A673 (cell line): ENCODE measurements around the gene PLSCR5. TPM values are rescaled to one million over a fixed set of nuclear protein-coding genes. Genes with fewer than 3 reads are reported as not detected.
A peak's percentile ranks its signal among the peaks of the same experiment; 100 is the strongest.

Experiments used
- BruUV-seq: library from RNA; stranded (reverse); fragments of 400-500 nt; replicated peaks from 2 replicates; lab custom pipeline; 2021; lab: Mats Ljungman, UMichigan
- CTCF ChIA-PET: fragments of 300-600 bp; sonication (Branson Sonifier 250); formaldehyde crosslinking; loops from one replicate; lab custom pipeline; 2022; ENCODE audit warnings: antibody characterized with exemption; lab: Charles Lee
- POLR2A ChIA-PET: fragments of 300-600 bp; sonication (Branson Sonifier 250); formaldehyde crosslinking; loops from one replicate; lab custom pipeline; 2022; ENCODE audit warnings: antibody characterized with exemption; ENCODE audit not compliant: low non-redundant PET; lab: Charles Lee
- DNase-seq: peaks from one replicate; pipeline ENCODE4 v3.0.0-alpha.2; 2015; ENCODE audit warnings: low spot score
- H3K27ac ChIP-seq: fragments of 200-600 bp; sonication (generic); 2 replicates; pipeline ENCODE4 v1.5.1; 2016; ENCODE audit warnings: mixed run types, low read depth, mild to moderate bottlenecking, mixed read lengths, antibody characterized with exemption, low read length; ENCODE audit not compliant: poor library complexity, severe bottlenecking
- H3K27me3 ChIP-seq: fragments of 200-600 bp; sonication (generic); replicated peaks from 2 replicates; pipeline ENCODE4 v1.6.1; 2017; ENCODE audit warnings: mixed run types, low read depth, mild to moderate bottlenecking, mixed read lengths, antibody characterized with exemption, low read length; ENCODE audit not compliant: insufficient read depth, poor library complexity
- H3K36me3 ChIP-seq: fragments of 200-600 bp; sonication (generic); 2 replicates; pipeline ENCODE4 v1.6.1; 2016; ENCODE audit warnings: mixed run types, mild to moderate bottlenecking, mixed read lengths, antibody characterized with exemption, low read length; ENCODE audit not compliant: insufficient read depth, poor library complexity, severe bottlenecking
- H3K4me1 ChIP-seq: fragments of 200-600 bp; sonication (generic); 2 replicates; pipeline ENCODE4 v1.6.1; 2017; ENCODE audit warnings: mixed run types, mild to moderate bottlenecking, mixed read lengths, antibody characterized with exemption, low read length; ENCODE audit not compliant: insufficient read depth, poor library complexity, severe bottlenecking
- H3K4me3 ChIP-seq: fragments of 200-600 bp; sonication (generic); 2 replicates; pipeline ENCODE4 v1.5.1; 2016; ENCODE audit warnings: low read depth, mixed run types, mild to moderate bottlenecking, mixed read lengths, low read length; ENCODE audit not compliant: poor library complexity, severe bottlenecking
- H3K9me3 ChIP-seq: fragments of 200-600 bp; sonication (generic); 2 replicates; pipeline ENCODE4 v1.6.1; 2016; ENCODE audit warnings: mixed run types, low read depth, mild to moderate bottlenecking, mixed read lengths, antibody characterized with exemption, low read length; ENCODE audit not compliant: poor library complexity, severe bottlenecking
- EZH2 ChIP-seq: fragments of 200-600 bp; sonication (generic); IDR thresholded peaks from 2 replicates; pipeline ENCODE4 v1.6.1; 2017; ENCODE audit warnings: borderline replicate concordance, low read depth, mild to moderate bottlenecking, mixed read lengths, antibody characterized with exemption, low read length; ENCODE audit not compliant: poor library complexity, severe bottlenecking
- intact Hi-C: fragments of 100-400 bp; cut with micrococcal nuclease; formaldehyde crosslinking; loops from one replicate; pipeline ENCODE4 v1.10.0; 2022; ENCODE audit not compliant: unreplicated experiment
- total RNA-seq: library from RNA; stranded (reverse); gene quantifications from 2 replicates; pipeline ENCODE4 v1.2.3, GENCODE V29; 2021
- TF ChIP-seq, protein P1 (sequence below): fragments of 300-800, 200-600 bp; sonication (generic); conservative IDR thresholded peaks from 2 replicates; pipeline ENCODE4 v1.5.1; 2017; ENCODE audit warnings: low read depth, mild to moderate bottlenecking, antibody characterized with exemption, low read length, moderate library complexity, mixed read lengths

PLSCR5 gene
- total RNA-seq, 1 experiment from 2014 or later = not detected

DNA sequence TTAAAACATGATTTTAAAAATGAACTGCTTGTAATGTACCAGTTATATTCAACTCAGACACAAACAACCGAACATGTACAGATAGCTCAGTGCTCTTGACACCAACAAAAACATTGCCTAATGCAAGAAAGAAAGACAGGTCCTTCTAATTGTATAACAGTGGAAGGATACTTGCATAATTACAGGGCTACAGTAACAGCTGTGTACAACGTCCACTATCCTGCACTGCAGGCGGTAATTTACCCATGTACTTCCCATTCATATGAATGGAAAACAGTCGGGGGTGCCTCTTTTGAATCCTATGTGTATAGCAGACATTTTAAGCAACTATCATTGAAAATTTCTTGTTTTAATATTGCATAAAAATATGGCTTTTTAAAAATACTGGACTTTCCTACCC, 41.1 kb upstream of the PLSCR5 start:
- Histone ChIP-seq H3K4me1 (peaks cover 7% of the 10 kb centered on the region), H3K9me3 (no peaks in the 10 kb centered on the region), H3K27me3 (no peaks in the 10 kb centered on the region), H3K27ac (no peak overlapping the region), H3K36me3 (no peaks in the 10 kb centered on the region), H3K4me3 (no peak overlapping the region)
- CTCF ChIA-PET = no interaction called here
- BruUV-seq = no TSS peak
- TF ChIP-seq EZH2 = no peak
- TF ChIP-seq, protein P1, sequence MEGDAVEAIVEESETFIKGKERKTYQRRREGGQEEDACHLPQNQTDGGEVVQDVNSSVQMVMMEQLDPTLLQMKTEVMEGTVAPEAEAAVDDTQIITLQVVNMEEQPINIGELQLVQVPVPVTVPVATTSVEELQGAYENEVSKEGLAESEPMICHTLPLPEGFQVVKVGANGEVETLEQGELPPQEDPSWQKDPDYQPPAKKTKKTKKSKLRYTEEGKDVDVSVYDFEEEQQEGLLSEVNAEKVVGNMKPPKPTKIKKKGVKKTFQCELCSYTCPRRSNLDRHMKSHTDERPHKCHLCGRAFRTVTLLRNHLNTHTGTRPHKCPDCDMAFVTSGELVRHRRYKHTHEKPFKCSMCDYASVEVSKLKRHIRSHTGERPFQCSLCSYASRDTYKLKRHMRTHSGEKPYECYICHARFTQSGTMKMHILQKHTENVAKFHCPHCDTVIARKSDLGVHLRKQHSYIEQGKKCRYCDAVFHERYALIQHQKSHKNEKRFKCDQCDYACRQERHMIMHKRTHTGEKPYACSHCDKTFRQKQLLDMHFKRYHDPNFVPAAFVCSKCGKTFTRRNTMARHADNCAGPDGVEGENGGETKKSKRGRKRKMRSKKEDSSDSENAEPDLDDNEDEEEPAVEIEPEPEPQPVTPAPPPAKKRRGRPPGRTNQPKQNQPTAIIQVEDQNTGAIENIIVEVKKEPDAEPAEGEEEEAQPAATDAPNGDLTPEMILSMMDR = no peak
- POLR2A ChIA-PET = no interaction called here
- DNase-seq = peak; percentile 56
- intact Hi-C loops = loop anchor here (10.0 kb wide), 1 partner anchor 169 kb away; no protein-coding TSS in a partner anchor

DNA sequence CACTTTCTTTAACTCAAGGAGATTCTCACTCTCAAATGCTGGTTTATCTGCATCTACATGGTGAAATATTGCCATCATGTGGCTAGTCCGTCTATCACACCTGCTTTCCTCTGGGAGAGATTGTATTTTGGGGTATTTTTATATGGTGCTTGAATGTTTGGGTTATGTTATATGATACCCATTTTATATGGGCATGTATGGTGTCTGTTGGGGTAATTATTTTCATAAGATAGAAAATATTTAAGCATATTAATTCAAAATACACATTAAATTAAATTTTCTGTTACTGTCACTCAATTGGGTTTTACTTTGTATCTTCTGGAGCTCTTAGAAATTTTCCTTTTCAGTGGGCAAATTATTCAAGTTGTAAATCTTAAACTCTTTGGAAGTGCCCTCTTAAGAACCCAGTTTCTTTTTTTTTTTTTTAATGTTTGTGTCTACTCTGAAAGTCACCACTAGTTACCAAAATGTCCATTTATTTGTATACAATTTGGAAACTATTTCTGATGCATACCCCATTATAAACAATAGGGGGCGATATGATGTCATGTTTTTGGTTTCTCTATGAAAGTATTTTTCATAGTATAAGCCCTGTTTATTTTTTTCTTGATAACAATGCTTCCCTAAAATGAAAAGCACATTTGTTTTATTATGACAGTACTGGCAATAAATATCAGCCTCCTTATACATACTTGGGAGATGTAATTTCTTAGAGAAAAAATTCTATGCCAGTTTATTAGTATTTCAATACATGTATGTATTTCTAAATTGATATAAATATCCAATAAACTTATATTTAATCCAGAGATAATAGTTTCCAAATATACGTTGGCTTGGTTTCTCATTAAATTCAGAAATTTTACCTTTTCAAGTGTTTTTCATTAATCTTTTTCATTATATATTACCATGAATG, 36.1 kb upstream of the PLSCR5 start:
- no peak overlapping the region for H3K4me3 ChIP-seq
- no peaks in the 10 kb centered on the region for H3K4me1 ChIP-seq
- ChIA-PET POLR2A (no interaction called here), CTCF (no interaction called here)
- no TSS peak for BruUV-seq
- TF ChIP-seq, protein P1 = peak; percentile 66
- no peak for TF ChIP-seq EZH2
- no peak overlapping the region for H3K27ac ChIP-seq
- peaks cover 10% of the 10 kb centered on the region for H3K36me3 ChIP-seq
- H3K9me3 ChIP-seq = no peaks in the 10 kb centered on the region
- intact Hi-C loops = loop anchor here (2.0 to 10.0 kb wide), 4 partner anchors 50 to 551 kb away; no protein-coding TSS in a partner anchor
- H3K27me3 ChIP-seq = no peaks in the 10 kb centered on the region
- peak; percentile 78 for DNase-seq

DNA sequence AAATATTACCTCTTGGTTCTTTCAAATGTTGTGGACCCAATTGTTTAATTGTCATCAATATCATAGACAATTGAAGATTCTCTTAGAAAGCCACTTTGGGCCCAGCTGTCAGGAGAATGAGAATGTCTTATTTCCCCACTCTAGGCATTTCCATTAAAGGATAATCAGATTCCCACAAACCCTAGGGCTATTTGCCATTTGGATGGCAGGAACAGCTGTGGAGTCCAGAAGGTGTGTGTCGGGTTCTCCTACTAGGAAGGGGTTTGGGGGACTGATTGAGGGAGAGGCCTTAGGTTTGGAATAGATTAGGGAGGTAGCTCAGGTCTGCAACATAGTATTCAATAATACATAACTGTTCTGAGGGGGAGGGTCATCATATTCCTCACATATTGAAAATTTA, 35.2 kb upstream of the PLSCR5 start:
- H3K27me3 ChIP-seq = no peaks in the 10 kb centered on the region
- ChIA-PET POLR2A (no interaction called here), CTCF (no interaction called here)
- no peak for DNase-seq
- no peak overlapping the region for H3K4me3 ChIP-seq
- H3K4me1 ChIP-seq = no peaks in the 10 kb centered on the region
- intact Hi-C loops = loop anchor here (2.0 to 10.0 kb wide), 4 partner anchors 50 to 552 kb away; no protein-coding TSS in a partner anchor
- TF ChIP-seq, protein P1 = no peak
- no peak for TF ChIP-seq EZH2
- H3K9me3 ChIP-seq = no peaks in the 10 kb centered on the region
- no TSS peak for BruUV-seq
- peaks cover 10% of the 10 kb centered on the region for H3K36me3 ChIP-seq
- no peak overlapping the region for H3K27ac ChIP-seq
